UCSD-AML1 (cell line): Measurements from ENCODE around the gene TAF3.
A peak's percentile ranks its signal among the peaks of the same experiment; 100 is the strongest.

ENCODE experiments used
- DNase-seq: peaks from one replicate; lab custom pipeline; 2025; ENCODE audit not compliant: unreplicated experiment; lab: John Stamatoyannopoulos, UW

The TAF3 gene

GRCh38 chr10:8044908-8045725, 226.8 kb downstream of the TAF3 start:
- no peak for DNase-seq

GRCh38 chr10:8045726-8046494, 227.6 kb downstream of the TAF3 start:
- DNase-seq: no peak

GRCh38 chr10:8047452-8048280, 229.4 kb downstream of the TAF3 start:
- DNase-seq: no peak

- no peak for DNase-seq
These were observed 230.1 kb downstream of the TAF3 start for GRCh38 chr10:8048281-8049008.

- DNase-seq: no peak
These were observed 230.9 kb downstream of the TAF3 start for GRCh38 chr10:8049045-8049864.

- no peak for DNase-seq
These were observed 231.7 kb downstream of the TAF3 start for GRCh38 chr10:8049865-8050555.

- DNase-seq: no peak
These were observed 232.3 kb downstream of the TAF3 start for GRCh38 chr10:8050556-8051108.

- DNase-seq: no peak
These were observed 233.0 kb downstream of the TAF3 start for GRCh38 chr10:8051109-8051821.

GRCh38 chr10:8051851-8052257, 233.5 kb downstream of the TAF3 start:
- no peak for DNase-seq

- no peak for DNase-seq
These were observed 234.1 kb downstream of the TAF3 start for GRCh38 chr10:8052341-8052955.

GRCh38 chr10:8052956-8053445, 234.7 kb downstream of the TAF3 start:
- no peak for DNase-seq

- peak; percentile 92 for DNase-seq
These were observed 235.3 kb downstream of the TAF3 start for GRCh38 chr10:8053446-8054243.

- DNase-seq: no peak
These were observed 235.9 kb downstream of the TAF3 start for GRCh38 chr10:8054244-8054493.

- peak; percentile 47 for DNase-seq
These were observed 236.4 kb downstream of the TAF3 start, which contains the start of gene GATA3 for GRCh38 chr10:8054494-8055407. TSS of gene GATA3 (plus strand) at chr10:8054688. CDS start at chr10:8055656, 968 bp downstream.

GRCh38 chr10:8055420-8056349, 237.4 kb downstream of the TAF3 start:
- no peak for DNase-seq
